Activated T-cell treated with anti-CD3 and anti-CD28 coated beads, Interleukin-2, amount 50 U/mL, for 1 hour (primary cell): Measurements from ENCODE around the gene RESP18.
A peak's percentile ranks its signal among the peaks of the same experiment; 100 is the strongest.
"Not testable (repeated sequence)": the region's sequence is repeated elsewhere in the genome, so short reads cannot be mapped to it uniquely, and the experiment has no call there.

Experiments
- DNase-seq: peaks from one replicate; pipeline ENCODE4 v3.0.0-alpha.2; 2020

RESP18 gene

DNA sequence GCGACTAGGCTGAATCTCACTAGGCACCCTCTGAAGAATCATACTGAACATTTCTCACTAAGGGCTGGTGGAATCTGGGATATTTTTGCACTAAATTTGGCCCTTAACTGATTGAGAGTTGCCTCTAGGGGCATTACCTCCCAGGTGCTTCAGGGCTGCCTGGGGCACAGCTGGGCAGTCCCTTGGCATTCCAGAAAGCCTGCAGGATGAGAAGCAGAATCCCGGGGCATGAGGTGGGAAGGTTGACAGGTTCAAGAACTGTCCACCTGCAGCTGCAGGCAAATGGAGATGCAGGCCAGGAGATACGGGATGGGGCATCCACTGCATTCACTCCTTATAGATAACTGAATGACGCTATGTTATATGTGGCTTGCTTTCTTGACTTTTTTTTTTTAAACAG, 7.4 kb downstream of the RESP18 start:
- no peak for DNase-seq

DNA sequence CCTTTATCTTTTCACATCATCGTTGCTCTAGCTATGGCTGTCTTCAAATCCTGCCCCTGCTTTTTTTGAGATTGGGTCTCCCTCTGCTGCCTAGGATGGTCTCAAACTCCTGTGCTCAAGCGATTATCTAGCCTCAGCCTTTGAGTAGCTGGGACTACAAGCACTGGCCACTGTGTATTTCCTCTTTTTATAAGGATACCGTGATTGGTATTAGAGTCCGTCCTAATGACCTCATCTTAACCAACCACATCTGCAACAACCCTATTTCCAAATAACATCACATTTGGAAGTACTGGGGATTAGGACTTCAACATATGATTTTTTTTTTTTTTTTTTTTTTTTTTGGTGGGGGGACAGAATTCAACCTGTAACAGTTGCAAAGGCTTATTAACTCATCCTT, 9.1 kb downstream of the RESP18 start:
- no peak for DNase-seq

DNA sequence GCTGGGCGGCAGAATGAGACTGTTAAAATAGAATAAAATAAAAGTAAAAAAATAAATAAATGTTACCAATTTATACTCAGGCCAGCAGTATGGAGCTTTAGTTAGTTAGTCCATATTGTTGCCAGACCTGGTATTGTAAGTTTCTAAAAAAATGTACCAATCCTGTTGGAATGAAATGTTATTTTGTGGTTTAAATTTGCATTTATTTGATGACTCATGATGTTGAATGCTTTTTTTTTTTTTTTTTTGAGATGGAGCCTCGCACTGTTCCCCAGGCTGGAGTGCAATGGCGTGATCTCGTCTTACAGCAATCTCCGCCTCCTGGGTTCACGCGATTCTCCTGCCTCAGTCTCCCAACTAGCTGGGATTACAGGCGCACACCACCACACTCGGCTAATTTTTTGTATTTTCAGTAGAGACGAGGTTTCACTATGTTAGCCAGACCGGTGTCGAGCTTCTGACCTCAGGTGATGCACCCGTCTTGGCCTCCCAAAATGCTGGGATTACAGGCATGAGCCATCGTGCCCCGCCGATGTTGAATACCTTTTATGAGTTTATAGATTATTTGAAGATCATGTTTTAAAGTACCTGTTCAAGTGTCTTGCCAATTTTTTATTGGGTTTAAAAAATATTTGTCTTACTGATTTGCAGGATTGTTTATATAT, 17.6 kb downstream of the RESP18 start:
- DNase-seq, result no peak

DNA sequence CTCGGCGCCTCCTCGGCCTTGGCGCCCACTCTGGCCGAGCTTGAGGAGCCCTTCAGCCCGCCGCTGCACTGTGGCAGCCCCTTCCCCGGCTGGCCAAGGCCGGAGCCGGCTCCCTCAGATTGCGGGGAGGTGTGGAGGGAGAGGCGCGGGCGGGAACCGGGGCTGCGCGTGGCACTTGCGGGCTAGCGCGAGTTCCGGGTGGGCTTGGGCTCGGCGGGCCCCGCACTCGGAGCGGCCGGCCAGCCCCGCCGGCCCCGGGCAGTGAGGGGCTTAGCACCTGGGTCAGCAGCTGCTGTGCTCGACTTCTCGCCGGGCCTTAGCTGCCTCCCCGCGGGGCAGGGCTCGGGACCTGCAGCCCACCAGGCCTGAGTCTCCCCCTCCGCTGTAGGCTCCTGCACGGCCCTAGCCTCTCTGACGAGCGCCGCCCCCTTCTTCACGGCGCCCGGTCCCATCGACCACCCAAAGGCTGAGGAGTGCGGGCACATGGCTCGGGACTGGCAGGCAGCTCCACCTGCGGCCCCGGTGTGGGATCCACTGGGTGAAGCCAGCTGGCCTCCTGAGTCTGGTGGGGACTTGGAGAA, 19.8 kb downstream of the RESP18 start:
- DNase-seq, result not testable (repeated sequence)

DNA sequence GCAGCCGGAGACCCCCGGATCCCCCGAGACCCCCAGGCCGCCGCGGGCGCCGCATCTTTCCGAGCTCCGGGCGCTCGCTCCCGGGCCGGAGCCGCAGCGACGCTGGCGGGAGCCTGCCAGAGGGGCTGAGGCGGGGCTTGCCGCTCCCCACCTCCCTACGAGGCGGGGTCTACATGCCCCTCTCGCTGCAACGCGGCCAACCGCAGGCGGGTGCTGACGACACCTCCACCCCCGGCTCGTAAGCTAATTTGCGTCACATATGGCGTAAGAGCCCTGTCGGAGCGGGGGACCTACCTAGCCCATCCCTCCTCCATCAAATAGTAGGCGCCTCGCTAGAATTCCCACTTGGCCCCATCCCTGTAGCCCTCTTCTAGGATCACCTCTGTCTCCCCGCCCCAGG, 23.3 kb downstream of the RESP18 start, which contains the start of gene PTPRN:
PTPRN (minus strand) TSS at position 124 of the 400 bp plus-strand sequence; CDS start at position 55, 69 bp downstream.
- DNase-seq, result peak; percentile 23

DNA sequence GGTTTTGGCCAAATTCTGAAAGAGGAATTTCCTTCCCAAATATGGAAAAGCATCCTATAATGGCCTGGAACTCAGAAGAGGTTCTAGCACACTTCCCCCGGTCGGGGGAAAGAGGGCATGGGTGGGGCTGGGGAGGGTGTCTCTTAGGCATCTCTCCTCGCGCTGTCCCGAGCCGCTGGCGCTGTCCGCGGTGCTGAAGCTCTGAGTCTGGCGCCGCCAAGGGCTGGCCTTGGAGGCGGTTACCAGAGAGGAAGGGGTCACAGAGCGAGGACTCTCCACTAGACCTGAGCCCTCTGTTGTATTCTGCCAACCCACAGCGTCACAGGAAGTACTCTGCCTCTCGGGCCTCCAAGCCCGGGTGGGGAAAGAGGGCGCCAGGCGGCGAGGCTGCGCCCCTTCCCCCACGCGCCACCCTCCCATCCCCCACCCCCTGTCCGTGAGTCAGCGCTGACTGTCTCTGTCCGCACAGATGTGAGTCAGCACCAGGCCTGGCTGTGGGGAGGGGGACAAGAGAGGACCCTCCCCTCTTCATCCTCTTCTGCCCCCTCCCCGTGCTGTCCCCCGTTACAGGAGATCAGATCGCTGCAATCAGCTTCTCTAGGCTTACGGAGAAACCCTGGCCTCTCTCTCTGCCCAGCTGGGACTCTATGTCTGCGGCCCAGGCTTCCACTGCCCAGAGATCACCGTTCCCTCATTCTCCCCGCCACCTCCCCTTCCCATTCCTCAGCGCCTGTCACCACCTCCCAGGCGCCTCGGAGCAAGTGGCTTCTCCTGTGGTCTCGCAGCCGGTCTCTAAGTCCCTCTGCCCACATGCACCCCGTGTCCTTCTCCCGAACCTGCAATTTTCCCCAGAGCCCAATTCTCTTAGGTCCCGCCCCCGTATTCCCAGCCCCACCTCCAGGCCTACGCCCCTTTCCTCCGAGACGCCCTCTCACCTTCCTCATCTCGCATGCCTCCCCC, 24.1 kb downstream of the RESP18 start:
- peak; percentile 74 for DNase-seq

DNA sequence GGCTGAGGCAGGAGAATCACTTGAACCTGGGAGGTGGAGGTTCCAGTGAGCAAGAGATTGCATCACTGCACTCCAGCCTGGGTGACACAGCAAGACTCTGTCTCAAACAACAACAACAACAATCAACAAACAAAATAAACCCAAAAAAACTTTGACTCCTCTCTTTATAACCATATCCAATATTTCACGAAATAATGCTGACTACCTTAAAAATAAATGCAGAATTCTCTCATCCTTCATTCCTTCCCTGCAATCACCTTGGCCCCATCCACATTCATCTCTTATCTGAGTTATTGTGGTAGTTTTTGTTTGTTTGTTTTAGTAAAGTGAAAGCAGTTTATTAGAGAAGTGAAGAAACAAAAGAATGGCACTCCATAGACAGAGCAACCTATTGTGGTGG, 26.5 kb downstream of the RESP18 start:
- no peak for DNase-seq

DNA sequence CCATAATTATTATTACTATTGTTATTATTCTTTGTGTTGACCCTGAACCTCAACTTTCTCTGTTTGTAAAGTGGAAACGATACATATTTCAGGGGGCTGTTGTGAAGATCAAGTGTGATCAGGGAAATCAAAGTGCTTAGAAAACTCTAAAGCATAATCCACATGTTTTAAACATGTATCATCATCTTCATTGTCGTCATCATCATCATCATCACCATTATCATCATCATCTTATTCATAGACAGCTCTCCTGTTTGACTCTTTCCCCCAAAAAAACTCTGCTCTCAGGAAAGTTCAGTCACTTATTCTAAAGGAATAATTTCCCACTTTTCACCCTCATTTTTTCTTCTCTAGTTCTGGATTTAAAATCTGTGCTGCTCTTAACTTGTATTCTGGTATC, 28.3 kb downstream of the RESP18 start:
- no peak for DNase-seq

DNA sequence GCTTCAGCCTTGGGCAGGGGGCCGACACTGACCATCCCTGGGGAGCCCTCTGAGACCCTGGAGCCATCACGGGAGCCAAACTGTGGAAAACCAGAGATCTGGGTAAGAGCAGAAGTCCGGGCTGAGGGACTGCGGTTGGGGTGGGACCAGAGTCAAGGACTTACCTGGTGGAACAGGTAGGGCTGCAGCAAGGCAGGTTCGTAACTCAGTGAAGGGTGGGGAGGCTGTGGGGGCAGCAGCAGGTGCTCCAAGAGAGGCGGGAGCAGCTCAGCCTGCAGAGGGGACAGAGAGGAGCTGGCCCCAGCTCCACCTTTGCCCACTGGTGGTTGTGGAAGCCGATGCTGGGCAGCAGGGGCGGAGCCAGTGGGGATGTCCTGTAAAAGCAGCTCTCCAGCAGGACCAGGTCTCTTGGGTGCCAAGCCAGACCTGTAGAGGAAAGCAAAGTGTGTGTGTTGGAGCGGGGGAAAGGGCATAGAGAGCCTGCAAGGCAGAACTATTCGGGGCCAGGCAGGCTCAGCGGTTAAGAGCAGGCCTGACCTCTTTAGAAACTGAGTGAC, 30.1 kb downstream of the RESP18 start:
- no peak for DNase-seq

DNA sequence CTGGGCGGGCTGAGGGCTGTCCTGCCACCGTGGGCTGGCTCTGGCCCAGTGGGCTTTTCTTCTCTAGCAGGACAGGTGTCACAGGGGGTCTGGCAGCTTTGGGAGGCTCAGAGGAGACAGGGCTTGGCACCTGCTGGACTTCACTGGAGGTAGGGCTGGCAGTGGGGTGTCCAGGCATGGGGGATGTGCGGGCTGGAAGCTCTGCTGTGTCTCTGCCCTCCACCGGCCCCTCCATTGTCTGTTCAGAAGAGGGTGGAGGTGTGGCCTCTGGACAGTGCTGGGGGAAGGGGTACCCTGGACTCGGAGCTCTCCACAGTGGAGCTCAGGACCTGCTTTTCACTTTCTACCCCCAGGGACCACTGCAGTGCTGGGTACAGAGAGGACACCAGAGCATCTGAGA, 32.5 kb downstream of the RESP18 start:
- no peak for DNase-seq

DNA sequence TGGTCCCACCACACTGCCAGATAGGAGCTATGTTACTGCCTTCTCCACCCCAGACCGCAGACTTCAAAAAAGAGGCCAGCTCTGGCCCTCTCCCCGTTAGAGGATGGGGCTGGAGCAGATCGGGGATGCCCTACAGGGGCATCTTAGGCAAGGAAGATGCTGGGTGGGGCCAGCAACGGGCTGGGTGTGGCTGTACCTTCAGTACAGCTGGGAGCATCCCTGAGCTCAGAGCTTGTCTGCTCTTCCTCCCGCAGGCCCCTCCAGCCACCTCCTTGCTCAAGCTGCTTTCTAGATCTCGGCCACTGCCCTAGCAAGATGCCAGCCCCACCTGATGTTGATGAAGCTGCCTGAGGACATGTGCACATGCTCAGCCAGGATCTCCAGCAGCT, 33.2 kb downstream of the RESP18 start:
- DNase-seq, result no peak

DNA sequence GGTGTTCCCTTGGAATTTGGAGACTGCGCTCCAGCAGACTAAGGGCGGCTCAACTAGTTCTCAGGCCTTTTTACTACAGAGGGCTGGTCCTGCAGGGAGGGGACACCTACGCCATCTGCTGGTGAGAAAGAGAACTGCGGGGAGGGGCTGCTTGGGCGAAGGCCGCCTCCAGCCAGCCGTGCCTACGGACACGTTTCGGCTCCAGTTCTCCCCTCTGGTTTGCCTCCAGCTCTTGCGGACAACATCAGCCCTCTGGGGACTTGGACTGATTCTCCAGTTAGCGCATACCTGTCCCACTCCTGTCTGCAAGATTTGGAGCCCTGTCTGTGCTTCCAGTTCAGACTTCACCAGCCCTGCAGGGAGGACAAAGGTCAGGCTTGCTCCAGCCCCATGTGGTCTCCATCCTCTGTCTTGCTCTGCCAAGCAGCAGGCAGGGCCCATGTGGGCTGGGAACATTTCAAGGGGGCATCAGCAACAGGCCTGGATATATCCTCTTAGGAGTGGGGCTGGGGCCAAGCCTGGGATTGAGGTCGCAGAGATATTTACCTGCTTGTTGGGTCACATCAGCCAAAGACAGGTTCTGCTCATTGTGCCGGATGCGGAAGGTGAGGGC, 33.7 kb downstream of the RESP18 start:
- DNase-seq, result peak; percentile 91

DNA sequence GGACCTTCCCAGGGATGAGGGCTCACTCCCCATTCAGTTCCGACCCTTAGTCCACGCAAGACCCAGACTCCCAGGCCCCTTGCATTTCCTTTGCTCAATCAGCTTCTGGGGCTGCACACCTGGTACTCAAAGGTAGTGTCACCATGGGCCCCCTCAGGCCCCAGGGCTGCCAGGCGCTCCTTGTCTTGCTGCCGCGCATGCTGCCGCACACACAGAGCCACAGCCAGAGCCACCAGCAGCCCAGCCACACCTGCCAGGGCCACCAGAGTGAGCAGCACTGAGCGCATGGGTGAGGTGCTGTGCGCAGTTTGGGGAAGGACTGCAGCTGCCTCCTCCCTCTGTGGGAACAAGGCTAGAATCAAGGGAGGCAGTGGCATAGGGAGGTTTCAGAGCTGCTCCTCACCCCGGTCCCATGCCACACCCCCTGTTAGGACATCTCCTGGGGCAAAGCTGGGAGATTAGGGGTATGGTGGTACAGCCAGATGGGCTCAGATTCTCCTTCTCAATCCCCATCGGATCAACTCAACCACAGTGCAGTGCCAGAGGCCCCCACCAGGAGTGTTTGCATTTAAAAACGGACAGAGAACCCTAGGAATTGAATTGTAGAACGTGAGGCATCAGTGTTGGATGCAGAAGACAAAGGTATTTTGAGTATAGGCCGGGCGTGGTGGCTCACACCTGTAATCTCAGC, 34.6 kb downstream of the RESP18 start:
- no peak for DNase-seq

DNA sequence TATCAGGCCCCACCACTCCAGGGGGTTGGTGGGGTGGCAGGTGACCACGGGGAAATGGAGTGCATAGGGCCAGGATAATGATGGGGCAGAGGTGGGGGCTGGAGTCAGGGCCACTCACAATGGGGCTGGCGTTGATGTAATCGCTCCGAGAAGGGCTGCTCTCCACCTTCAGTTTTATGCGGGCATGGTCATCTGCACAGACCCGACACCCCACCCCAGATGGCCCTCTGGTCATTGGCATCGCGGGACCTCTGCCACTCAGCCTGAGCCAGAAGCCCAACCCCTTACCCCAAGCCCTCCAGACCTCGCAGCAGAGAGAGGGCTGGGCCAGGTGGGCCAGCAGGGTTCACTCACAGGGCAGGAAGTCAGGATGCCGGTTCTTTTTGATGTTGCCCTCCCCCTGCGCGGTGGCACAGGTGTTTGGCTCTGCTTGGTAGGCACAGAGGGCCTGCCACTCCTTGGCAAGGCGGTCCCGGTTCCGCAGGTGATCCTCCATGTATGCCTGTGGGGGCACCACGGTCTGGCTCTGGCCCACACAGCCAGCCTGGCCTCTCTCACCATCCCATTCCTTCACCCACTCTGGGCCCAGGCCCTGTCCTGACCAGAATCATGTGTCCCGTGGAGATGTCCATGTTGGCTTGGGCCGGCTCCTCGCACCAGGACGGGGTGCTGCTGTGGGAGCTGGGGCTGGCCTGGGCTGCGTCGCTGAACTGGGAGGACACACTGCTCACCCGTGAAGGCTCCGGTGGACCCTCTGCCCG, 35.7 kb downstream of the RESP18 start:
- DNase-seq, result no peak

DNA sequence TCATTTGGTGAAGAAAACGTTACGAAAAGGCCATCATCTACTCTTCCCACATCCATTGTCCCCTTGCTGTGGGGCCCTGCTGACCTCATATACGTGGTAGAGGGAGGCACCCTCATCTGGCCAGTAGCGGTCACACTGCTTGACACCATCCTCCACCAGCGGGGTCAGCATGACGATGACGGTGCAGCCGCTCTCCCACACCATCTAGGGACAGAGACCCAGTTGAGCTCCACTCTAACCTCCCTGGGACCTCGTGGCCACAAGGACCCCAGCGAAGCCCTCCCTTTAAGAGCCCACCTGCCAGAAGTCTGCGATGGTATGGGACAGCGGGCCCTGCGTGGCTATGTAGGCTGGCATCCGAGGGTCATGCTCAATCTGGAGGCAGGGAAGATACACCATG, 36.4 kb downstream of the RESP18 start:
- DNase-seq, result no peak

DNA sequence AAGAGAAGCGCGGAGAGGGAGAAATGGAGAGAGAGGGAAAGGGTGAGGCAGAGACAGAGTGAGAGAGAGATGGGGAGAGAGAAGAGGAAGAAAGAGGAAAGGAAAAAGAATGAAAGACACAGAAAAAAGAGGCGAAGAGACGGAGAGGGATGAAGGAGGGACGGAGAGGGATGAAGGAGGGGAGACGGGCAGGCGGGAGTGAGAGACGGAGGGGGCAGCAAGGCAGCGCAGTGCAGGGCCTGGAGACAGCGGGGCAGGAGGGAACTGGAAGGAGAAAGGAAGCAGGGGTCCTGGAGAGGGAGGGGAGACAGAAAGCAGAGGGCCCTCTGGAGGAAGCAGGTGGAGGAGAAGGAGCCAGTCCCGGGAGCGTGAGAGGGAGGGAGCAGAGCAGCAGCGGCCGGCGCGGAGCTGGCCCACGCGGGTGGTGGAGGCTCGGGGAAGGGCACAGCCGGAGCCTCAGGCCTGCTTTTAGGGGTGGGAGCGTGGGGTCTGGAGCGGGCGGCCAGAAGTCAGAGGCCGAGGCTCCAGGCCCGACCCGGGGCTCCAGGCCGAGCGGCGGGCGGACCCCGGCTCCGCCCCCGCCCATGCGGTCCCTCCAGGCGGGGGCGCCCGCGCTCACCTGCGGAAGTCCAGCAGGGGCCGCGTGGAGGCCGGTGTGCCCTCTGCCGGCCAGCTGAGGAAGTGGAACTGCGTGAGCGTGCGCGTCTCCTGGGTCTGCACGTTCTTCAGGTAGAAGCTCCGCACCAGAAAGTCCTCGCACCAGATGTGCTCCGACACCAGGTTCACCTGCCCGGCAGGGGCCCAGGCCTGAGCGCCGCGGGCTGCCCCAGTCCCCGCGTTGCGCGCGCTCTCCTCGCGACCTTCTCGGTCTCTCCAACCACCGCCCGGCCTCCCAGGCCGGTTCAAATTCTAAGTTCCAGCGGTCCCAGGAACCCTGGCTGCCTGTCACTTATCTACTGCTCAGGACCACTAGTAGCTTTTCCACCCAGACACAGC, 37.9 kb downstream of the RESP18 start:
- peak; percentile 92 for DNase-seq

DNA sequence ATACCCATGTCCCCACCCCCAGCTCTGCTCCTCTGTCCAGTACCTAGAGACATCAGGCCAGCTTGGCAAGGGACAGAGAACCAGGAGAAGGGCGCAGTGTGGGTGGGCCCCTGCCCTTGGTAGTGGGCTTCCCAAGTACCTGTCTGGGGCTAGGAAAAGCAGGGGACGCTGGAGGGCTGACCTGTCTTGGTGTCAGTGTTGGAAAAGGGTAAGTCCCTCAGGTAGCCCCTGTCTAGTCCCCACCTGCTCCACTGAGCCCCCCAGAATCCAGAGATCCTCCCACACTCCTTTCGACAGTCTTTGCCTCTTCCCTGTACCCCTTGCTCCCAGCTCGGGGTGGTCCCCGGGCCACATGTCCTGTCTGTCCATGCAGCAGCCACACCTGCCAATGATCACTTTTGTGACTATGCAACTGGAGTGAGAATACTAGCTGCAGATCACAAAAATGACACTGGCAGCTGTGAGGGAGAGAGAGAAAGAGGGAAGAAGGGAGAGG, 38.8 kb downstream of the RESP18 start:
- DNase-seq, result peak; percentile 13

DNA sequence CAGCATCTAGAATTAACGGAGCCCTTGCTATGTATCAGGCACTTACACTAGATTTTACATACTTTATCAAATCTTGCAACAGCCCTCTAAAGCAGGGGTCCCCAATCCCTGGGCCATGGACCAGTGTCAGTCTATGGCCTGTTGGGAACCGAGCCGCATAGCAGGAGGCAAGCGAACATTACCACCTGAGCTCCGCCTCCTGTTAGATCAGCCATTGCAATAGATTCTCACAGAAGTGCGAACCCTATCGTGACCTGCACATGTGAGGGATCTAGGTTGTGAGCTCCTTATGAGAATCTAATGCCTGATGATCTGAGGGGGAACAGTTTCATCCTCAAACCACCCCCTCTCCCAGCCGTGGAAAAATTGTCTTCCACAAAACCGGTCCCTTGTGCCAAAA, 39.9 kb downstream of the RESP18 start:
- peak; percentile 10 for DNase-seq

DNA sequence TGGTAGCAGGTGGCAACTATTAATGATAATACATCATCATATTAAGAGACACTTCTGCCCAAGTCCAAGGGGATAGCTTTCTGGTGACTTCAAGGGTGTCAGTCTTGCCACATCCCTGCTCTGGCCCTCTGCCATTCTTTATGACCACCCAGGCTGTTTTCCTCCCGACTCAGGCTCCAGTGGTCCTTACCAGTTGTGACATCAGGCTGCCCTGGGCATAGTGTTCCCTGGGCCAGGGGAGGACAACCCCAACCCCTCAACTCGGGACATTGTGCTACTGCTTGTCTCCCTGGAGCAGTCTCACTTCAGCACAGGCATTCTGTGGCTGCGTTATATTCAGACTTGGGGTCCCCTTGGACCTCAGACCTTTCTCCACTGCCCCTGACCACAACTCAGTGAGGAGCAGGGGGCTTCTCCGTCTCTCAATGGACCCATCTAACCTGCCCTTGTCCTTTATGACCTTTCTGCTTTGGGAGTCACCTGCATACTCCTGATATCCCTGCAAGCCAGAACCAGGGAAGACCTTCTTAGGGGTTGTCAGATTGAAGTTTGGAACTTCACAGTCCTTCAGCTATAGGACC, 40.5 kb downstream of the RESP18 start:
- no peak for DNase-seq

DNA sequence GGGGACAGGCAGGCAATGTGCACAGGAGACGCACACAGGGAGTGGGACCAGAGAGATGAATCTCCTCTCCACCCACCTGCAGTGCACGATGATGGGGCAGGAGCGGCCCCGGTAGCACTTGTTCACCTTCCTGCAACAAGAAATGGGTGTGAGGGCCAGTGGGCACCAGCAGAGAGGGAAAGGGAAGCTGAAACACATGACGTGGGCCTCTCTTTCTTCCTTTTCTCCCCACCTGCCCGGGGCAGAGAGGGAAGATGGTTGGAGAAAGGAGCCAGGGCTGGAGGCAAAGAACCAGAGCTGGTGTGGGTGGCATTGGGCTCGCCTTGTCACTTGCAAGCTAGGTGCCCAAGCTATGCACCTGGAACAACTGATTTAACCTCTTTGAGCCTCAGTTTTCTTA, 41.1 kb downstream of the RESP18 start:
- DNase-seq, result no peak
